Neural cell (in vitro differentiated cells): ENCODE results near the gene ITPRIP. TPM values are rescaled to one million over a fixed set of nuclear protein-coding genes. Genes with fewer than 3 reads are reported as not detected.

Source experiments
- H2AFZ ChIP-seq: fragments of 200-600, 300-800 bp; sonication (generic), shearing (Covaris generic); 2 replicates; pipeline ENCODE4 v1.6.0; 2014; ENCODE audit warnings: low read depth, mild to moderate bottlenecking, antibody characterized with exemption, low read length, moderate library complexity
- H3F3A ChIP-seq: fragments of 200-600 bp; shearing (Covaris generic); 2 replicates; pipeline ENCODE4 v1.6.1; 2016; ENCODE audit warnings: mild to moderate bottlenecking, moderate library complexity, mixed read lengths, antibody characterized with exemption, low read length; ENCODE audit not compliant: insufficient read depth, poor library complexity, severe bottlenecking
- H3K27ac ChIP-seq: fragments of 200-600, 300-800 bp; sonication (generic), shearing (Covaris generic); 2 replicates; pipeline ENCODE4 v1.5.1; 2014; ENCODE audit warnings: mild to moderate bottlenecking, low read length, moderate library complexity
- H3K27me3 ChIP-seq: fragments of 300-800, 200-600 bp; sonication (generic), shearing (Covaris generic); 2 replicates; pipeline ENCODE4 v1.6.0; 2014; ENCODE audit warnings: mild to moderate bottlenecking, low read depth, low read length, moderate library complexity; ENCODE audit not compliant: insufficient read depth
- H3K36me3 ChIP-seq: fragments of 300-800, 200-600 bp; sonication (generic), shearing (Covaris generic); 2 replicates; pipeline ENCODE4 v1.5.1; 2014; ENCODE audit warnings: mild to moderate bottlenecking, antibody characterized with exemption, low read length, moderate library complexity; ENCODE audit not compliant: insufficient read depth
- H3K4me2 ChIP-seq: fragments of 300-800, 200-600 bp; sonication (generic), shearing (Covaris generic); 2 replicates; pipeline ENCODE4 v1.6.0; 2014; ENCODE audit warnings: mild to moderate bottlenecking, low read length
- H3K4me3 ChIP-seq: fragments of 300-800, 200-600 bp; sonication (generic), shearing (Covaris generic); 2 replicates; pipeline ENCODE4 v1.5.1; 2014; ENCODE audit warnings: mild to moderate bottlenecking, low read length, moderate library complexity
- H3K79me2 ChIP-seq: fragments of 200-600 bp; shearing (Covaris generic); replicated peaks from 2 replicates; pipeline ENCODE4 v1.6.0; 2014; ENCODE audit warnings: mild to moderate bottlenecking, low read length, moderate library complexity; ENCODE audit not compliant: insufficient read depth
- H3K9ac ChIP-seq: fragments of 300-800, 200-600 bp; sonication (generic), shearing (Covaris generic); 2 replicates; pipeline ENCODE4 v1.6.1; 2016; ENCODE audit warnings: mild to moderate bottlenecking, low read length, mixed read lengths
- H3K9me2 ChIP-seq: fragments of 200-600 bp; shearing (Covaris generic); 2 replicates; pipeline ENCODE4 v1.6.1; 2016; ENCODE audit warnings: mild to moderate bottlenecking, low read length, mixed read lengths; ENCODE audit not compliant: insufficient read depth
- H3K9me3 ChIP-seq: fragments of 200-600, 300-800 bp; sonication (generic), shearing (Covaris generic); 2 replicates; pipeline ENCODE4 v1.6.1; 2016; ENCODE audit warnings: mild to moderate bottlenecking, mixed run types, low read length, moderate library complexity, mixed read lengths
- H4K20me1 ChIP-seq: fragments of 200-600 bp; shearing (Covaris generic); 2 replicates; pipeline ENCODE4 v1.6.1; 2016; ENCODE audit warnings: mild to moderate bottlenecking, mixed run types; ENCODE audit not compliant: insufficient read depth
- EP300 ChIP-seq: fragments of 450-650 bp; conservative IDR thresholded peaks from 2 replicates; pipeline ENCODE4 v1.6.1; 2014; ENCODE audit warnings: antibody characterized with exemption, mild to moderate bottlenecking, moderate library complexity; ENCODE audit not compliant: poor library complexity, severe bottlenecking
- MXI1 ChIP-seq: fragments of 450-650 bp; conservative IDR thresholded peaks from 2 replicates; pipeline ENCODE4 v1.6.1; 2014; ENCODE audit warnings: antibody characterized with exemption, mild to moderate bottlenecking; ENCODE audit not compliant: poor library complexity, severe bottlenecking
- POLR2AphosphoS5 ChIP-seq: IDR thresholded peaks from 2 replicates; pipeline ENCODE4 v1.6.1; 2012
- RAD21 ChIP-seq: fragments of 450-650 bp; conservative IDR thresholded peaks from 2 replicates; pipeline ENCODE4 v1.6.1; 2014; ENCODE audit warnings: antibody characterized with exemption, mild to moderate bottlenecking, moderate library complexity
- SMC3 ChIP-seq: fragments of 450-650 bp; conservative IDR thresholded peaks from 2 replicates; pipeline ENCODE4 v1.6.1; 2014; ENCODE audit warnings: antibody characterized with exemption, mild to moderate bottlenecking, moderate library complexity; ENCODE audit not compliant: poor library complexity
- TAF1 ChIP-seq: IDR thresholded peaks from 2 replicates; pipeline ENCODE4 v1.6.1; 2012; ENCODE audit warnings: low read depth
- polyA minus RNA-seq: library from RNA; depleted of rRNA, polyadenylated mRNA; stranded (reverse); fragments of >200 nt; gene quantifications from 2 replicates; pipeline ENCODE4 v1.2.3, GENCODE V29; 2014
- polyA plus RNA-seq: library from polyadenylated mRNA; depleted of rRNA; stranded (reverse); fragments of >200 nt; gene quantifications from 2 replicates; pipeline ENCODE4 v1.2.3, GENCODE V29; 2014
- TF ChIP-seq, protein P1 (sequence below): fragments of 450-650 bp; IDR thresholded peaks from 2 replicates; pipeline ENCODE4 v1.5.1; 2014; ENCODE audit warnings: antibody characterized with exemption, mild to moderate bottlenecking, moderate library complexity; ENCODE audit not compliant: poor library complexity, severe bottlenecking
- TF ChIP-seq, protein P2 (sequence below): IDR thresholded peaks from 2 replicates; pipeline ENCODE4 v1.6.1; 2012; ENCODE audit warnings: borderline replicate concordance

ITPRIP gene, protein sequence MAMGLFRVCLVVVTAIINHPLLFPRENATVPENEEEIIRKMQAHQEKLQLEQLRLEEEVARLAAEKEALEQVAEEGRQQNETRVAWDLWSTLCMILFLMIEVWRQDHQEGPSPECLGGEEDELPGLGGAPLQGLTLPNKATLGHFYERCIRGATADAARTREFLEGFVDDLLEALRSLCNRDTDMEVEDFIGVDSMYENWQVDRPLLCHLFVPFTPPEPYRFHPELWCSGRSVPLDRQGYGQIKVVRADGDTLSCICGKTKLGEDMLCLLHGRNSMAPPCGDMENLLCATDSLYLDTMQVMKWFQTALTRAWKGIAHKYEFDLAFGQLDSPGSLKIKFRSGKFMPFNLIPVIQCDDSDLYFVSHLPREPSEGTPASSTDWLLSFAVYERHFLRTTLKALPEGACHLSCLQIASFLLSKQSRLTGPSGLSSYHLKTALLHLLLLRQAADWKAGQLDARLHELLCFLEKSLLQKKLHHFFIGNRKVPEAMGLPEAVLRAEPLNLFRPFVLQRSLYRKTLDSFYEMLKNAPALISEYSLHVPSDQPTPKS
- polyA plus RNA-seq (1.5 and 2.2 TPM in 2 replicates), polyA minus RNA-seq (8.6 and 10.2 TPM in 2 replicates)

DNA sequence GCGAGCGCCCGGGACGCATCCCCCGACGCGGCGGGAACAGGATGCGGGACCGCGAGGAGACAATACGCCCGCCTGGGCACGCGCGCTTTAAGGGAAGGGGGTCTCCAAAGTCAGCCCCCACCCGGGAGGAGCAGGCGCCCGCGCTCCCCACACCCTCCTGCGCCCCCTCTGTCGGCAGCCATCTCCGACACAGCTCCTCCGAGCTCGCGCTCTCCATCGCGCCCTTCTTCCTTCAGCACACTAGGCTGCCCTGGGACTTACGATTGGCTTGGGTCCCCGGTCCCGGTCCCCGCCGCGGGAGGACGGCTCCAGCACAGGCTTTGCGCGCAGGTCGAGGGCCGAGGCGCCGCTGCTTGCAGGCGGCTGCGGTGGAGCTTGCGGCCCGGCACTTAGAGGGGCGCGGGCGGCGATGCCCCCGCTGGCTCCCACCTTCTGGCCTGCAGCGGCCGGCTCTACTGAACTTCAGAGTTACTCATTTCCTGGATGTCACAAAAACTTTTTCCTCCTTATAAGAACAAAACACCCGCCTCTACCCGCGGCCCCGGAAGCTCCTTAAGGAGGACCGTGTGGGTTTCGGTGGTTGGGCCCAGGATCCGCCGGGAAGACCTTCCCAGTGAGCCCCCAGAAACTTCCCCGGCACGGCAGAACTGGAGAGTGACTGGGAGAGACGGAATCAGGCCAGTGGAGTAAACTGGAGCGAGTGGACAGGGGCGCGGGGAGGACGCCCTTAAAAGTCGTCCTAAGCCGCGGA, at the start of gene ITPRIP:
Gene ITPRIP, minus strand, starts transcription at position 481 of the 751 bp plus-strand sequence. CDS start 22,414 bp downstream, outside the sequence.
- H3K9me2 ChIP-seq: no peaks in the 10 kb centered on the region
- no peaks in the 10 kb centered on the region for H3K79me2 ChIP-seq
- H4K20me1 ChIP-seq: no peaks in the 10 kb centered on the region
- peak within 1 kb of the TSS; percentile 93 for H3K4me3 ChIP-seq
- H3K9ac ChIP-seq: peak within 1 kb of the TSS; percentile 60
- TF ChIP-seq SMC3 (peak; percentile 22), TAF1 (no peak), POLR2AphosphoS5 (no peak), RAD21 (peak; percentile 35), MXI1 (peak; percentile 52)
- TF ChIP-seq, protein P1, sequence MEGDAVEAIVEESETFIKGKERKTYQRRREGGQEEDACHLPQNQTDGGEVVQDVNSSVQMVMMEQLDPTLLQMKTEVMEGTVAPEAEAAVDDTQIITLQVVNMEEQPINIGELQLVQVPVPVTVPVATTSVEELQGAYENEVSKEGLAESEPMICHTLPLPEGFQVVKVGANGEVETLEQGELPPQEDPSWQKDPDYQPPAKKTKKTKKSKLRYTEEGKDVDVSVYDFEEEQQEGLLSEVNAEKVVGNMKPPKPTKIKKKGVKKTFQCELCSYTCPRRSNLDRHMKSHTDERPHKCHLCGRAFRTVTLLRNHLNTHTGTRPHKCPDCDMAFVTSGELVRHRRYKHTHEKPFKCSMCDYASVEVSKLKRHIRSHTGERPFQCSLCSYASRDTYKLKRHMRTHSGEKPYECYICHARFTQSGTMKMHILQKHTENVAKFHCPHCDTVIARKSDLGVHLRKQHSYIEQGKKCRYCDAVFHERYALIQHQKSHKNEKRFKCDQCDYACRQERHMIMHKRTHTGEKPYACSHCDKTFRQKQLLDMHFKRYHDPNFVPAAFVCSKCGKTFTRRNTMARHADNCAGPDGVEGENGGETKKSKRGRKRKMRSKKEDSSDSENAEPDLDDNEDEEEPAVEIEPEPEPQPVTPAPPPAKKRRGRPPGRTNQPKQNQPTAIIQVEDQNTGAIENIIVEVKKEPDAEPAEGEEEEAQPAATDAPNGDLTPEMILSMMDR: peak; percentile 67
- TF ChIP-seq, protein P2, sequence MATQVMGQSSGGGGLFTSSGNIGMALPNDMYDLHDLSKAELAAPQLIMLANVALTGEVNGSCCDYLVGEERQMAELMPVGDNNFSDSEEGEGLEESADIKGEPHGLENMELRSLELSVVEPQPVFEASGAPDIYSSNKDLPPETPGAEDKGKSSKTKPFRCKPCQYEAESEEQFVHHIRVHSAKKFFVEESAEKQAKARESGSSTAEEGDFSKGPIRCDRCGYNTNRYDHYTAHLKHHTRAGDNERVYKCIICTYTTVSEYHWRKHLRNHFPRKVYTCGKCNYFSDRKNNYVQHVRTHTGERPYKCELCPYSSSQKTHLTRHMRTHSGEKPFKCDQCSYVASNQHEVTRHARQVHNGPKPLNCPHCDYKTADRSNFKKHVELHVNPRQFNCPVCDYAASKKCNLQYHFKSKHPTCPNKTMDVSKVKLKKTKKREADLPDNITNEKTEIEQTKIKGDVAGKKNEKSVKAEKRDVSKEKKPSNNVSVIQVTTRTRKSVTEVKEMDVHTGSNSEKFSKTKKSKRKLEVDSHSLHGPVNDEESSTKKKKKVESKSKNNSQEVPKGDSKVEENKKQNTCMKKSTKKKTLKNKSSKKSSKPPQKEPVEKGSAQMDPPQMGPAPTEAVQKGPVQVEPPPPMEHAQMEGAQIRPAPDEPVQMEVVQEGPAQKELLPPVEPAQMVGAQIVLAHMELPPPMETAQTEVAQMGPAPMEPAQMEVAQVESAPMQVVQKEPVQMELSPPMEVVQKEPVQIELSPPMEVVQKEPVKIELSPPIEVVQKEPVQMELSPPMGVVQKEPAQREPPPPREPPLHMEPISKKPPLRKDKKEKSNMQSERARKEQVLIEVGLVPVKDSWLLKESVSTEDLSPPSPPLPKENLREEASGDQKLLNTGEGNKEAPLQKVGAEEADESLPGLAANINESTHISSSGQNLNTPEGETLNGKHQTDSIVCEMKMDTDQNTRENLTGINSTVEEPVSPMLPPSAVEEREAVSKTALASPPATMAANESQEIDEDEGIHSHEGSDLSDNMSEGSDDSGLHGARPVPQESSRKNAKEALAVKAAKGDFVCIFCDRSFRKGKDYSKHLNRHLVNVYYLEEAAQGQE: no peak
- peaks cover 48% of the 10 kb centered on the region for H3K27me3 ChIP-seq
- H3K36me3 ChIP-seq: no peaks in the 10 kb centered on the region
- no peak within 1 kb of the TSS for H3K27ac ChIP-seq
- H3F3A ChIP-seq: no peaks in the 10 kb centered on the region
- peak within 1 kb of the TSS; percentile 45 for H2AFZ ChIP-seq
- H3K9me3 ChIP-seq: no peaks in the 10 kb centered on the region
- peak within 1 kb of the TSS; percentile 64 for H3K4me2 ChIP-seq

DNA sequence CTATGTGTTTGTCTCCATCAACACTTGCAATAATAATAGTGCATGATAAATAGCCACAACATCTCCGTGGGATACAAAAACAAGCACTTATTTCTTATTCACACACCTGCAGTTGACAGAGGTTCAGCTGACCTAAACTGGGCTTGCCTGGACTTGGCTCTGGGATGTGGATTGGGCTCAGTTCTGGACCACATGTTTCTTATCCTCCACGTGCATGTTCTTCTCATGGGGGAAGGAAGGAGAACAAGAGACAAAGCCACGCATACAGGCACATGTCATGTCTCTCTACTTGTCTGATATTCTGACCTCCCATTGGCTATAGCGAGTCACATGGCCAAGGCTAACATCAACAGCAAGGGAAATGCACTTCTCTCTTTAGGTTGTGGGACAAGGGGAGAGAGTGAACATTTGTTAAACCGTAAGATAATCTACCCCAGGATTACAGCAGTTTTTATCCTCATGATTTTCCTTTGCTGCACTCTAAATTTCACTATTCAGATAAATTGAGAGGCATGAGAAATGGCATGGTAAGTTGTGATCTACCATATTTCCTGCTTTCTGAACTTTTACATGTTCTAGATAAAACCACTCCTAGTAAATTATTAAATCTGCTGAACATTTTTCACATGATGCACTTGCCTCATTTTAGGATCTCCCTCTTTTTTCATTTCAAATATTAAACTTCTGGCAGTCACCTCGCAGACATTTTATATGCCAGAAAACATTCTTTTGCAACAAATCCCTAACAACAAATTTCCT, 49.0 kb upstream of the ITPRIP start:
- Histone ChIP-seq H3K9me3 (no peaks in the 10 kb centered on the region), H3F3A (no peaks in the 10 kb centered on the region), H3K9ac (no peak overlapping the region), H3K27ac (no peak overlapping the region), H3K27me3 (no peaks in the 10 kb centered on the region), H3K4me2 (no peak overlapping the region), H3K4me3 (no peak overlapping the region), H4K20me1 (no peaks in the 10 kb centered on the region), H3K79me2 (no peaks in the 10 kb centered on the region), H3K36me3 (no peaks in the 10 kb centered on the region), H2AFZ (no peak overlapping the region), H3K9me2 (no peaks in the 10 kb centered on the region)
- TF ChIP-seq, protein P2: no peak
- no peak for TF ChIP-seq POLR2AphosphoS5
- TF ChIP-seq TAF1: no peak
- TF ChIP-seq EP300: no peak
- TF ChIP-seq, protein P1: no peak
- TF ChIP-seq RAD21: no peak
